Mucosa of descending colon (tissue), 3 donors: ENCODE measurements around the gene ITGB3BP. TPM values are rescaled to one million over a fixed set of nuclear protein-coding genes. Genes with fewer than 3 reads are reported as not detected.

ENCODE experiments used
- ATAC-seq: fragments of 200-7000 bp; cut with Tn5 transposase; one replicate; pipeline ENCODE4 v1.9.1; 2020; ENCODE audit warnings: mild to moderate bottlenecking, moderate library complexity
- DNase-seq, 3 donors: peaks; one replicate each; pipeline ENCODE4 v3.0.0-alpha.2; 2020
- H3K36me3 ChIP-seq: fragments of 200-600 bp; one replicate; pipeline ENCODE4 v1.8.0; 2021; ENCODE audit warnings: low read depth, mild to moderate bottlenecking
- H3K4me1 ChIP-seq: fragments of 200-600 bp; one replicate; pipeline ENCODE4 v1.8.0; 2021; ENCODE audit warnings: low read depth, mild to moderate bottlenecking
- H3K4me3 ChIP-seq: fragments of 200-600 bp; one replicate; pipeline ENCODE4 v1.8.0; 2021; ENCODE audit warnings: mild to moderate bottlenecking
- H3K9me3 ChIP-seq: fragments of 200-600 bp; one replicate; pipeline ENCODE4 v1.8.0; 2021; ENCODE audit warnings: mild to moderate bottlenecking
- CTCF ChIP-seq: fragments of 200-600 bp; IDR thresholded peaks from one replicate; pipeline ENCODE4 v1.8.0; 2022; ENCODE audit warnings: antibody characterized with exemption, mild to moderate bottlenecking
- intact Hi-C, 2 donors: fragments of 100-400 bp; cut with DNase I in 1 of 2; cut with micrococcal nuclease in 1 of 2; formaldehyde crosslinking; loops; one replicate each; pipeline versions ENCODE4 v1.11.0 to v1.11.1; 2022; cut with DNase I, micrococcal nuclease
- total RNA-seq, 3 donors: library from RNA; stranded (reverse); fragmentation: NEBNext Ultra II Directional in 2 of 3; extraction: Animal tissue kit (Norgen Biotek cat#: 25700) in 2 of 3; gene quantifications; one replicate each; pipeline versions ENCODE4 v1.2.1 to v1.2.4, GENCODE V29; 2021 to 2023
- donor health status: DM: no; HTN: no; CAD: no; lungs with moderate emphysema.
- donor health status: DM: no; HTN: no; CAD: no.
- donor health status: DM: no; HTN: yes; CAD: no.

ITGB3BP gene
- total RNA-seq, 3 donors from 2014 or later, result 11.8 to 16.8 (median 12.9) TPM

GRCh38 chr1:63463248-63463647 is 59.8 kb downstream of the ITGB3BP start:
- no peak for TF ChIP-seq CTCF
- H3K4me1 ChIP-seq, result no peaks in the 10 kb centered on the region
- intact Hi-C loops, result no loop called here
- no peaks in the 10 kb centered on the region for H3K36me3 ChIP-seq
- DNase-seq, result no peak
- H3K9me3 ChIP-seq, result peaks cover 9% of the 10 kb centered on the region
- no peak overlapping the region for H3K4me3 ChIP-seq
- ATAC-seq, result no peak

- no peak for TF ChIP-seq CTCF
- Histone ChIP-seq H3K4me3 (no peak overlapping the region), H3K36me3 (no peaks in the 10 kb centered on the region), H3K4me1 (no peaks in the 10 kb centered on the region), H3K9me3 (peaks cover 9% of the 10 kb centered on the region)
- intact Hi-C loops, result no loop called here
- DNase-seq (no peak), ATAC-seq (no peak)
These were observed 61.3 kb downstream of the ITGB3BP start for GRCh38 chr1:63461661-63462230.

- no peak for DNase-seq
- Histone ChIP-seq H3K4me1 (no peaks in the 10 kb centered on the region), H3K9me3 (peaks cover 9% of the 10 kb centered on the region), H3K4me3 (no peak overlapping the region), H3K36me3 (no peaks in the 10 kb centered on the region)
- ATAC-seq, result no peak
- no peak for TF ChIP-seq CTCF
- intact Hi-C loops, result no loop called here
These were observed 64.3 kb downstream of the ITGB3BP start for GRCh38 chr1:63458750-63459149.

- no peak for TF ChIP-seq CTCF
- ATAC-seq, result no peak
- no peak for DNase-seq
- Histone ChIP-seq H3K36me3 (no peaks in the 10 kb centered on the region), H3K4me3 (no peak overlapping the region), H3K9me3 (no peaks in the 10 kb centered on the region), H3K4me1 (no peaks in the 10 kb centered on the region)
- intact Hi-C loops, result no loop called here
These were observed 68.8 kb downstream of the ITGB3BP start for GRCh38 chr1:63454269-63454668.

DNA sequence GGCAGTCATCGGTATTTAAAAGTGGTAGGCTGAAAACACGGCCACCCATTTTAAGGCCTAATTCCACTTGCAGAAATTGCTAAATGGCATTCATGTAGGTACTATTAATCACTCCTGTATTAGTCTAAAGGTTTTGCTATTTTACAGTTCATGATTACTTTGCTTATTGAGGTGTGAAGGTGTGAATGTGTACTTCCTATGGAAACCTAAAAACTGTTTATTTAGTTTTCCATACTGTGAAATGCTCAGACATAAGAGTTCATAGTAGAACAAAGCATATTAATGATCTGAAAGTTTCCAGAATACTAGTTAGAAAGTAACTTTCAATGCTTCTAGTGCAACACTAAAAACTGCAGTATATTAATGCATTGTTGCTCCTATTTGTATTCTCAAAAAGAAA is 69.8 kb downstream of the ITGB3BP start:
- Histone ChIP-seq H3K4me1 (no peaks in the 10 kb centered on the region), H3K9me3 (no peaks in the 10 kb centered on the region), H3K4me3 (no peak overlapping the region), H3K36me3 (no peaks in the 10 kb centered on the region)
- no peak for DNase-seq
- ATAC-seq, result no peak
- intact Hi-C loops, result no loop called here
- TF ChIP-seq CTCF, result no peak

GRCh38 chr1:63450416-63450815 is 72.6 kb downstream of the ITGB3BP start:
- H3K9me3 ChIP-seq, result no peaks in the 10 kb centered on the region
- DNase-seq (no peak), ATAC-seq (no peak)
- no peaks in the 10 kb centered on the region for H3K4me1 ChIP-seq
- no peak for TF ChIP-seq CTCF
- intact Hi-C loops, result no loop called here
- no peaks in the 10 kb centered on the region for H3K36me3 ChIP-seq
- no peak overlapping the region for H3K4me3 ChIP-seq
